ENCODE results near the gene SIGLEC8.
A peak's percentile ranks its signal among the peaks of the same experiment; 100 is the strongest.
"Not testable (repeated sequence)": the region's sequence is repeated elsewhere in the genome, so short reads cannot be mapped to it uniquely, and the experiment has no call there.

SIGLEC8 gene

GRCh38 chr19:51448011-51448410 is 10.2 kb downstream of the SIGLEC8 start:
- no peak for DNase-seq (ENCODE audit: low read depth in 1 of 2, low spot score in 1 of 2)

DNA sequence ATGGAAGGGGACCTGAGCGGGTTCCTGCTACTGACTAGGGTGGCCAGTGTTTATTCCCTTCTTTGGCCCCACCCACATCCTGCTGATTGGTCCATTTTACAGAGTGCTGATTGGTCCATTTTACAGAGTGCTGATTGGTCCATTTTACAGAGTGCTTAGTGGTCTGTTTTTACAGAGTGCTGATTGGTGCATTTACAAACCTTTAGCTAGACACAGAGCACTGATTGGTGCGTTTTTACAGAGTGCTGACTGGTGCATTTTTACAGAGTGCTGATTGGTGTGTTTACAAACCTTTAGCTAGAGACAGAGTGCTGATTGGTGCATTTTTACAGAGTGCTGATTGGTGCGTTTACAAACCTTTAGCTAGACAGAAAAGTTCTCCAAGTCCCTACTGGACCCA is 10.7 kb downstream of the SIGLEC8 start:
- not testable (repeated sequence) for DNase-seq (ENCODE audit: low read depth in 1 of 2, low spot score in 1 of 2)

- peak; percentile 62 for DNase-seq (ENCODE audit: low read depth in 1 of 2, low spot score in 1 of 2)
These were observed 16.6 kb downstream of the SIGLEC8 start for GRCh38 chr19:51441410-51442390.

GRCh38 chr19:51440846-51441409 is 17.3 kb downstream of the SIGLEC8 start:
- DNase-seq (ENCODE audit: low read depth in 1 of 2, low spot score in 1 of 2), result peak in 1 of 2 donors; percentile 45

DNA sequence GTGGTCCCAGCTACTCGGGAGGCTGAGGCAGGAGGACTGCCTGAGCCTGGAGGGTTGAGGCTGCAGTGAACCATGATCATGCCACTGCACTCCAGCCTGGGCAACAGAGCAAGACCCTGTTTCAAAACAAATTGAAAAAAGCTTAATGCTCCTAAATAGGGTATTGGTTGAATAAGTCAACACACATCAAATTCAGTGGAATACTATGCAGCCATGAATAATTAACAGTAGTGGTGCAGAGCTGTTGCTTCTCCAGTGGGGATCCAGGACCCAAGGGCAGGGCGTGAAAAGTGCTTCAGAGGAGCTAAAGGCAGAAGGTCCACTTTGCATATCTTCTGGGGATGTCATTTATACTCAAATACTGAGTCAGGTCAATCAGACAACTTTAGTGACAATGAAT is 18.2 kb downstream of the SIGLEC8 start:
- DNase-seq (ENCODE audit: low read depth in 1 of 2, low spot score in 1 of 2), result no peak

GRCh38 chr19:51439021-51439465 is 19.2 kb downstream of the SIGLEC8 start:
- DNase-seq (ENCODE audit: low read depth in 1 of 2, low spot score in 1 of 2), result no peak

- no peak for DNase-seq (ENCODE audit: low read depth in 1 of 2, low spot score in 1 of 2)
These were observed 23.8 kb downstream of the SIGLEC8 start for GRCh38 chr19:51434456-51434855.

- DNase-seq (ENCODE audit: low read depth in 1 of 2, low spot score in 1 of 2), result no peak
These were observed 25.2 kb downstream of the SIGLEC8 start for GRCh38 chr19:51433043-51433442.

- DNase-seq (ENCODE audit: low read depth in 1 of 2, low spot score in 1 of 2), result no peak
These were observed 27.1 kb downstream of the SIGLEC8 start for GRCh38 chr19:51431124-51431523.

DNA sequence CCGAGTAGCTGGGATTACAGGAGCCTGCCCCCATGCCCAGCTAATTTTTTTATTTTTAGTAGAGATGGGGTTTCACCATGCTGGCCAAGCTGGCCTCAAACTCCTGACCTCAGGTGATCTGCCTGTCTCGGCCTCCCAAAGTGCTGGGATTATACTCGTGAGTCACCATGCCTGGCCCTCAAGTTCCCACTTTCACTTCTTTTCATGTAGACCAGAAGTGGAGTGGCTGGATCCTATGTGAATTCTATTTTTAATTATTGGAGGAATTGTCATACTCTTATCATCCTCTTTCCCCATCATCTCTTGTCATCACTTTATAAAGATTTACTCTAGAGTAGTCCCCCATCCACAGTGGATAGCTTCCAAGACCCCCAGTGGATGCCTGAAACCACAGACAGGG is 28.0 kb downstream of the SIGLEC8 start:
- DNase-seq (ENCODE audit: low read depth in 1 of 2, low spot score in 1 of 2), result no peak

GRCh38 chr19:51427201-51427600 is 31.1 kb downstream of the SIGLEC8 start:
- no peak for DNase-seq (ENCODE audit: low read depth in 1 of 2, low spot score in 1 of 2)

DNA sequence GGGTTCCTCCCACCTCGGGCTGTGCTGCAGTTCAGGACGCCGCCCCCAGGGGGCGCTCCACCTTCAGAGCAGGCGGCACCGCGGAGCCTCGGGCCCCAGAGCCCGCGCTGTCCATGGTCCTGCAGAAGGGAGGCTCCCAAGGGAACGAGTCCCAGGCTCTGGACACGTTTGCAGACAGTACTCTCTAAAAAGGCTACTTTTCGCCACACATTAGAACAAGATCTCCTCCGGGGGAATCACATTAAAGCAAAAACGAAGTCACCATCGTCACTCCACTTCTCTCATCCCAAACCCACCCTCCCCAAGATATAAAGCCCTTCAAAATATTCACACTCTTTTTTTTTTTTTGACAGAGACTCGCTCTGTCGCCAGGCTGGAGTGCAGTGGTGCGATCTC is 36.2 kb downstream of the SIGLEC8 start:
- DNase-seq (ENCODE audit: low read depth in 1 of 2, low spot score in 1 of 2), result peak; percentile 64 to 85

- no peak for DNase-seq (ENCODE audit: low read depth in 1 of 2, low spot score in 1 of 2)
These were observed 36.8 kb downstream of the SIGLEC8 start for GRCh38 chr19:51421229-51422052.

DNA sequence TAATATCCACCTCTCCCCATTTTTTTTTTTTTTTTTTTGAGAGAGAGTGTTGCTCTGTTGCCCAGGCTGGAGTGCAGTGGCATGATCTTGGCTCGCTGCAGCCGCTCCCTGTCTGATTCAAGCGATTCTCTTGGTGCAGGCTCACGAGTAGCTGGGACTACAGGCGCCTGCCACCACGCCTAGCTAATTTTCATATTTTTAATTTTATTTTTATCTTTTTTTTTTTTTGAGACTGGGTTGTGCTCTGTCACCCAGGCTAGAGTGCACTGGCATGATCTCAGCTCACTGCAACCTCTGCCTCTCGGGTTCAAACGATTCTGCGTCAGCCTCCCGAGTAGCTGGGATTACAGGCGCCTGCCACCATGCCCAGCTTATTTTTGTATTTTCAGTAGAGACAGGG is 37.7 kb downstream of the SIGLEC8 start:
- not testable (repeated sequence) for DNase-seq (ENCODE audit: low read depth in 1 of 2, low spot score in 1 of 2)

DNA sequence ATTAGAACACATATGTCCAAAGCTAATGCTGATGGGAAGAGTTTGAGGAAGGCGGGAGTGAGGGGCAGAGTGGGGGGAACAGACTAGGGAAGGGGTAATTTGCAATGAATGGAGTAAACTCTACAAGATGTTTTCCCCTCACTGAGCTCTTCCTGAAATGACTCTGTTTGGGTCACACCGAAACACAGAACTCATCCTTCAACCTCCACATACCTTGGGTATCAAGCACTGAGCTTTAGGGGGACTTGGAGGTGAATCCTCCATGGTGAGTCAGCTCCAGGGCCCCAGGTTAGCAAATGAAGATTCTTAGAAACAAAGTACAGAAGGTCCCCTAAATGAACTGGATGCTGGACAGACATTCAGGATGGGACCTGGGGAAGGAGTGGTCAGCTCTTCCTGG is 39.5 kb downstream of the SIGLEC8 start:
- no peak for DNase-seq (ENCODE audit: low read depth in 1 of 2, low spot score in 1 of 2)

DNA sequence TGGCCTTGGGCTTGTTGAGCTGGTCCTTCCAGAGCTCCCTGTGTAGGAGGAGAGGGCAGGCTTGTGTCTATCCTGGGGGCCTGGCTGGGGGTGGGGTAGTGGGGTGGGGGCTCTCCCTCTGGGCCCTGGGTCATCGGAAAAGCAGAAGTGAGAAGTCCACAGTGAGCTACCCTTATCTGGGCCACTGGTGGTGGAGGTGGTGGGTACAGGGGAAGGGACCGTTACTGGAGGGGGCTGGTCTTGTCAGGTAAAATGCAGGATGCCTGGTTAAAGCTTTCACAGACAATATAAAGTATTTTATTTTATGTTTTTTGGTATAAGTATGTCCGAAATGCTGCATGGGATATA is 40.5 kb downstream of the SIGLEC8 start:
- no peak for DNase-seq (ENCODE audit: low read depth in 1 of 2, low spot score in 1 of 2)

DNA sequence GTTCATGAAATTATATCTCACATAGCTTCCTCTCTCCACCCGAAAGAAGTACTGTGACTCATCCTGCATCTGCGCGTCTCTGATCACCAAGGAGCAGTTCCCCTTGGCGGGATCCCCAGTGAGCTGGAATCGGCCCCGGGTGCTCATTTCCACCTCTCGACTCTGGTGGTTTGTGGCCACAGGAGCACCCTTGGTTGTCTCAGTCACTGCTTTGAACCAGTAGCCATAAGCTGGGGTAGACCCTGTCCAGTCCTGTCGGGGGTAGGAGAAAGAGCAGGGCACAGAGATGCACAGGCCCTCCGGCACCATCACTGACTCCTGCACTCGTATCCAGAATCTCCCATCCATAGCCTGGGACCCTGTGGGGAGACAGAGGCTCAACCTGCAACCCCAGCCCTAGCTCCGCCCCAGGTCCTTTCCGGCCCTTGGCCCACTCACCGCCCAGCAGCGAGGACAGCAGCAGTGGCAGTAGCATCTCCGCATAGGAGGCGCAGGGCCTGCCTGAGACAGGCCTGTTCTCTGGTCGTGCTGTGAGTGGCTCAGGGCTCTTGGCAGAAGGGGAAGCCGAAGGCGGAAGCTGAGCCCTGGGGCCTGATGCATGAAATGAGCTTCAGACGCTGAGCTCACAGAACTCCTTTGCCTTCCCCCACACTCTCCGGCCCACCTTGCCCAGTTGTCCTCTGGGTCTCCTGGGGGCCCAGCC is 41.0 kb downstream of the SIGLEC8 start, which contains the start of gene SIGLEC10:
Gene SIGLEC10 (minus strand): TSS at position 536 of the 703 bp plus-strand sequence. CDS start 61 bp downstream, at position 475.
- DNase-seq (ENCODE audit: low read depth in 1 of 2, low spot score in 1 of 2), result no peak

- not testable (repeated sequence) for DNase-seq (ENCODE audit: low read depth in 1 of 2, low spot score in 1 of 2)
These were observed 41.8 kb downstream of the SIGLEC8 start for GRCh38 chr19:51416422-51416821.

DNA sequence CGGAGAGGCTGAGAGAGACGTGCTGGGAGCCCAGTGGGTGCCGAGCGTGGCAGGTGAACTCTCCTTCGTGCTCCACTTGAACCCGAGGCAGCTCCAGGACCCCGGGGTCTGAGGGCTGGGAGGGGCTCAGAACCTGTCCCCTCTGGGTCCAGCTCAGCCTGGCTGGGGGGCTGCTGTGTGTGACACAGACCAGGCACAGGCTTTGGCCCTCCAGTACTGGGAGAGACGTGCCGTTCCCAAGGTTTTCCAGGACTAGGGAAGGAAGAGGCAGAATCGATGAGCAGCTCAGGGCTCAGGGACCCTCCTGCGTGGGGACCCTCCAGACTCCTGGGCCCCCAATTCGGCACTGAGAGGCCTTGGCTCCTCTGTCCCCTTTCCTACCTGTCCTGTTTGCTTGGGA is 43.1 kb downstream of the SIGLEC8 start:
- DNase-seq (ENCODE audit: low read depth in 1 of 2, low spot score in 1 of 2), result no peak

GRCh38 chr19:51410950-51411748 is 47.1 kb downstream of the SIGLEC8 start:
- no peak for DNase-seq (ENCODE audit: low read depth in 1 of 2, low spot score in 1 of 2)

Measured in stimulated activated CD4-positive, alpha-beta T cell treated with anti-CD3 and anti-CD28 coated beads, Interleukin-15, amount 100 ng/mL, for 1 hour (primary cell).